IMR-90 (cell line): Measurements from ENCODE around the gene TBC1D1.

Experiments
- CEBPB ChIP-seq: IDR thresholded peaks from 2 replicates; pipeline ENCODE4 v1.6.1; 2012; ENCODE audit warnings: low read depth, low read length, improper control_type of control experiment
- MAFK ChIP-seq: IDR thresholded peaks from 2 replicates; pipeline ENCODE4 v1.6.1; 2012; ENCODE audit warnings: low read depth, low read length, improper control_type of control experiment
- POLR2A ChIP-seq: IDR thresholded peaks from 2 replicates; pipeline ENCODE4 v1.6.1; 2012; ENCODE audit warnings: mild to moderate bottlenecking, low read depth, low read length
- RAD21 ChIP-seq: IDR thresholded peaks from 2 replicates; pipeline ENCODE4 v1.6.1; 2012; ENCODE audit warnings: low read length, improper control_type of control experiment
- TF ChIP-seq, protein P1 (sequence below): conservative IDR thresholded peaks from 2 replicates; pipeline ENCODE4 v1.5.1; 2012; ENCODE audit warnings: mild to moderate bottlenecking, low read depth, low read length, improper control_type of control experiment
- TF ChIP-seq, protein P2 (sequence below): fragments of 150-350 bp; IDR thresholded peaks from 2 replicates; pipeline ENCODE4 v1.6.1; 2017; ENCODE audit warnings: mild to moderate bottlenecking, antibody characterized with exemption, low read length, low read depth

GRCh38 chr4:37862961-37863360 is 27.9 kb upstream of the TBC1D1 start:
- TF ChIP-seq CEBPB (no peak), RAD21 (no peak), POLR2A (no peak), MAFK (no peak)
- TF ChIP-seq, protein P1, sequence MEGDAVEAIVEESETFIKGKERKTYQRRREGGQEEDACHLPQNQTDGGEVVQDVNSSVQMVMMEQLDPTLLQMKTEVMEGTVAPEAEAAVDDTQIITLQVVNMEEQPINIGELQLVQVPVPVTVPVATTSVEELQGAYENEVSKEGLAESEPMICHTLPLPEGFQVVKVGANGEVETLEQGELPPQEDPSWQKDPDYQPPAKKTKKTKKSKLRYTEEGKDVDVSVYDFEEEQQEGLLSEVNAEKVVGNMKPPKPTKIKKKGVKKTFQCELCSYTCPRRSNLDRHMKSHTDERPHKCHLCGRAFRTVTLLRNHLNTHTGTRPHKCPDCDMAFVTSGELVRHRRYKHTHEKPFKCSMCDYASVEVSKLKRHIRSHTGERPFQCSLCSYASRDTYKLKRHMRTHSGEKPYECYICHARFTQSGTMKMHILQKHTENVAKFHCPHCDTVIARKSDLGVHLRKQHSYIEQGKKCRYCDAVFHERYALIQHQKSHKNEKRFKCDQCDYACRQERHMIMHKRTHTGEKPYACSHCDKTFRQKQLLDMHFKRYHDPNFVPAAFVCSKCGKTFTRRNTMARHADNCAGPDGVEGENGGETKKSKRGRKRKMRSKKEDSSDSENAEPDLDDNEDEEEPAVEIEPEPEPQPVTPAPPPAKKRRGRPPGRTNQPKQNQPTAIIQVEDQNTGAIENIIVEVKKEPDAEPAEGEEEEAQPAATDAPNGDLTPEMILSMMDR, result no peak
- TF ChIP-seq, protein P2, sequence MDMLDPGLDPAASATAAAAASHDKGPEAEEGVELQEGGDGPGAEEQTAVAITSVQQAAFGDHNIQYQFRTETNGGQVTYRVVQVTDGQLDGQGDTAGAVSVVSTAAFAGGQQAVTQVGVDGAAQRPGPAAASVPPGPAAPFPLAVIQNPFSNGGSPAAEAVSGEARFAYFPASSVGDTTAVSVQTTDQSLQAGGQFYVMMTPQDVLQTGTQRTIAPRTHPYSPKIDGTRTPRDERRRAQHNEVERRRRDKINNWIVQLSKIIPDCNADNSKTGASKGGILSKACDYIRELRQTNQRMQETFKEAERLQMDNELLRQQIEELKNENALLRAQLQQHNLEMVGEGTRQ, result no peak
